ENCODE data around the gene FAM222A. TPM values are rescaled to one million over a fixed set of nuclear protein-coding genes. Genes with fewer than 3 reads are reported as not detected.

FAM222A gene
- polyA plus RNA-seq, 5 donors: 1.6 to 2.8 (median 1.8) TPM

DNA sequence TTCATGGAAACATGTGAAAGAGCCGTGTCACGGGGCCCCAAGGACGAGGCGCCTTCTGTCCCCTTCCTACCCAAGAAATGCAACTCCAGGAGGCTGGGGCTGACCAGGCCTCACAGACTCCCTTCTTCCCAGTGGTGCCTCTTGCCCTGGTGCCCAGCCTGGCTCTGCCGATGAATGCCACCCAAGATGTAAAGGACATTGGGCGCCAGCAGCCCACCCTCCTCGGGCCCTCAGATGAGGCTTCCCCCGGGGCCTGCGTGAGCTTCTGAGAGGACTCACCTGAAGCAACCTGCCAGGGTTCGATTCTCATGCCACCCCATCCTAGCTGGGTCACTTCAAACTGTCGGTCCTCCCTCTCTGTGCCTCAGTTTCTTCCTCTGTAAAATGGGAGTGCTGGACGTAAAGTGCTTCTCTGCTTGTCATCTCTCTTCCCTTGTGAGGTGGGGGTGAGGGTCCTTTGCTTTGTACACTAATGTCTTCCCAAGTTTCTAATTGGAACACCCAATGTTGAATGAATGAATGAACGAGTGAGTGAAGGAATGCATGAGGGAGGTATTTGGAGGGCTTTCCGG lies 10.8 kb downstream of the FAM222A start:
- DNase-seq: no peak

DNA sequence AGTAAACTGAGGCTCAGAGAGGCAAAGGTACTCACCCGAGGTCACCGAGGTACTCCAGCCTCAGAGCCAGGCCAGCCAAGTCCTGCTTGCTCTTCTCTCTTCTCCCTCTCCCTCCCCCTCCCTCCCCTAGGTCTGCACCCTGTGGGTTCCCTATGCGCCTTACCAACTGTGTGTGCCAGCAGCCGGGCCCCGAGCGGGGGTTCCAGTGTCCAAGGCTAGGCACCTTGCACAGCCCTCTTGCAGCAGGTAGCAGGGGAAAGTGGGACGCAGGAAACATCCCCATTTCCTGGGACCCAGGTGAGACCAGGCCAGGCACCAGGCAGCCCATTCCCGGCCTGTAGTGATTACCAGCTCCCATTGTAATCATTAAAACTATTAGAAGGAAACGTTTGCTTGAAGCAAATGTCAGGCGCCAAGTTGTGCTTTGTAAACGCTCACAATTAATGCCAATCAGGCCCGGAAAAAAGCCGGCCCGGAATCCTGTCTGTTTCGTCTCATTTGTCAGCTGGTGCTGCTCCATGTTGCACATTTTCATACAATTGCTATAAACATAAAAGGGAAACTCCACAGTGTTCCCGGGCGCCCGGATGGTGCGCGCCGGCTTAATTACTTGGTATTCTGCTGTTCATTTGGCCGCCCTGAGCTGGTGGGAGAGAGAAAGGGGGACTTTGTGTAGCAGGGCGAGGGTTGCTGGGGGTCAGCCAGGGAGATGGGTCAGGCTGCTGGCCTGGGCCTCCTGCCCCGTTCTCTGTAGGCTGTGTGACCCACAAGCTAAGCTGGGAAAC lies 11.9 kb downstream of the FAM222A start:
- DNase-seq: no peak

DNA sequence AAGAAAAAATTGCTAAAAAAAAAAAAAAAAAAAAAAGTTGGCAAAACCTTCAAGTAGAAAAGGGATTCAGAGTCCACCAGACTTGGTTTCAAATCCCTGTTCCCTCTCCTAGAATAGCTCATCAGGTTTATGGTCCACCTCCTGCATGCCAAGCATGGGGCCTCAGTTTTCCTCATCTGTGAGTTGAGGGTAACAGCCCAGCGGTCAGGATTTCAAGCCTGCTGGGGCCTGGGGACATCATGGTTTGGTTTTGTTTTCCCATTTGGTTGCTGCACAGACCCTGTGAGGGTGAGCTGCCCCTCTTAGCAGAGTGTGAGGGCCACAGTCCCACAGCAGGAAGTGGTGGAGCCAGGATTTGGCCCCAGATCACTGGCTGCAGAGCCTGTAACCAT lies 12.5 kb downstream of the FAM222A start:
- no peak for DNase-seq

DNA sequence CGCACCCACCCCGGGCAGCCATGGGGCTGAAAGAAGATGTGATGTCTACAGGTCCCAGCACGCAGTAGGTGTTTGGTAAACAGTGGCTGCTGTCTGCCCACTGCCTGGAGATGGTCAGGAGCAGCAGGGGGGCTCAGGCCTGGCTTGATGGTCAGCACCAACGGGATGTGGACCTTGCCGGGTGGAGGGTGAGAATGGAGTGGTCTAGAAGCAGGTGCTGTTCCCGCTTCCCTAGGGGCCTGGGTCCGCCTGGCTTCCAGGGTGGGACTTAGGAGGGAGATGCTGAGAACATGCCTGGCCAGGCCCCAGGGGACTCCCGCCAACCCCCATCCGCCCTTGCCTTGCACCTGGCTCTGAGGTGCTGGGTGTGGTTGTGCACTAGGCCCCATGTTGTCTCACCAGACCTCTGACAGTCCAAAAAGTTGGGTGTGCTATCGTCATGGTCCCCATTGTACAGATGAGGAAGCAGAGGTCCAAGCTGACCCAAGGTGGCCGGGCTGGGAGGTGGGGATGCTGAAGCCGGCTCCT lies 12.9 kb downstream of the FAM222A start:
- DNase-seq: no peak

GRCh38 chr12:109727039-109727723 lies 13.6 kb downstream of the FAM222A start:
- DNase-seq: no peak

- no peak for DNase-seq
These were observed 14.4 kb downstream of the FAM222A start for GRCh38 chr12:109727746-109728726.

DNA sequence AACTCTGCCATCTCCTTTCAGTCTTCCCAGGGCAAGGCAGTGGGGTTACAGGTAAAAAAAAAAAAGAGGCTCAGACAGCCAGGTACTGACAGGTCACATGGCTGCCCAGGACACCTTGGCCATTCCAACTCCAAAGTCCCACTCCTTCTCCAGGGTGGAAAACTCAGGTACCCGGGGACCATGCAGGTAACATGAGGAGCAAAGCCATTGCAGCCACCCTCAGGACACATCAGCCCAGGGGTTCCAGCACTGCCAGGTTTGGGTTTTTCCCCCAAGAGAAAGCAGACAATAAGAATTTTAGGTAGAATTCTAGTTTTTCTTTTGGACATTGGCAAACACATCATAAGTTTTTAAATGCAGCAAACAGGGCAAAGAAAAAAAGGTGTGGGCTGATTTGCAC lies 15.3 kb downstream of the FAM222A start:
- DNase-seq: no peak

DNA sequence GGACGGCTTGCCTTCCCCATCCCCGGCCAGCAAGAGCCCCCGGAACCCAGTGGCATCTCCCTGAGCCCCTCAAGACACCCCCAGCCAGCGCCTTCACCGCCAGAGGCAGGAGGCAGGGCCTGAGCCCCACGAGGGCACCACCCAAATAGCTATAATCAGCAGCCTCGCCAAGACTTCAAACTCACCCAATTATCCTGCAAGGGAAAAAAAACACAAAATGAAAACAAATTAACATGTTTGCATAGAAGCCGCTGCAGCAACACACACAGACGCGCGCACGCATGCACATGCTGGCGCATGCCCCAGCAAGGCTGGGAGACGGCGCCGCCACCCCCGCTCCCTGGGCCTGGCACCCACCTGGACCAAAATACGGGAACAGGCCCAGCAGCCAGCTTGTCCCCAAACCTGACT lies 15.8 kb downstream of the FAM222A start:
- DNase-seq: no peak

- no peak for DNase-seq
These were observed 16.2 kb downstream of the FAM222A start for GRCh38 chr12:109729801-109730200.

- no peak for DNase-seq
These were observed 16.9 kb downstream of the FAM222A start for GRCh38 chr12:109730306-109731145.

DNA sequence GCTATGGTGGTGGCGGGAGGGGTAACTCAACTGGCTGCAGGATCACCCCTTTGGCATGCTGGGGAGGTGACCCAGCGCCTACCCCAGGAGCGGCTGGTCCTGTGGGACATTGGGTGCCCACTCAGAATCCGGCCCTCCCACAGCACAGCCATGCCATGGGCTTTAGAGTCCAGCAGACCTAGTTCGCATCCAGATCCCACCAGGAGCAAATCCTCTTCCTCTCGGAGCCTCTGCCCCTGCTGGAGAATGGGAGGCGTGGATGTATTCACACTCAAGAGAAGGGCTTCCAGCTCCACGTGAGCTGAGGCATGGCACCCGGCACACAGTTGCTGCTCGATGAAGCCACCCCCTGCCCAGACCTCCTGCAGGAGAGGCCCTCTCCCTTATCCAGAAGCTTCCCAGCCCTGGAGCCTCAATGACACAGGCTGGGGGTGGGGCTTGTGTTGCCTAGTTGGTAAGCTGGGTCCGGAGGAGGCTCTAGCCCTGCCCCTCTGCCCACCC lies 17.7 kb downstream of the FAM222A start:
- no peak for DNase-seq

GRCh38 chr12:109731806-109732205 lies 18.2 kb downstream of the FAM222A start:
- DNase-seq: no peak

- DNase-seq: no peak
These were observed 19.0 kb downstream of the FAM222A start for GRCh38 chr12:109732321-109733305.

DNA sequence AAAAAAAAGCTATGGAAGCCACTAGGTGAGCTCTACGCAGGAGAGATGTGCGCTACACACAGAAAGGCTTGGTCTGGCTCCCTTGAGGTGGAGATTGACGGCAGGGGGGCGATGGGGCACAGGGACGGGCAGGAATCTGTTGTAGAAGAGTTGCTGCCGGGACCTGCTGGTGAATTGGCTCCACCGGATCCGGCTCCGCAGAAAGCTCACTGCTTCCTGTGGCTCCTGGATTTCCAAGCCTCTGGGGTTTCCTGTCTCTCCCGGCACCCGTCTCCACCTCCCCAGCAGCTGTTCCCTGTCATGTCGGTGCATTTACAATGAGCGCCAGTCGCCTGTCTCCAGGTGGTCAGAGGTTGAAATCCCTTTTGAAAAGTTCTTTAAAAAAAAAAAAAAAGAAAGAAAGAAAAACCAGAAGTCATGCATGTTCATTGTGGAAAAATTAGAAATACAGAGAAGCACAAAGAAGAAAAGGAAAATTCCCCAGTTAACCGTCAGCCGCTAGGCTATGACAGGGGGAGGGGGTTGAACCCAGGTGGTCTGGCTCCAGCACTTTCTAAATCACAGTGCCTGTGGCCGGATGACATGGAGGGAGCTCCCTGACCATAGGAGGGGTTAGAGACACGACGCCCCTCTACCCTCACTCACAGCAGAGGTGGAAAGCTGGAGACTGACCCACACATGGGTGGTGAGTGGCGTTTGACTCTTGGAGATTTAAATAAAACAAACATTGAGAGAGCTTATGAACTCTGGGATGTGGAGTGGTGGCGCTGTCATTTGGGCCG lies 20.8 kb downstream of the FAM222A start:
- DNase-seq: no peak

DNA sequence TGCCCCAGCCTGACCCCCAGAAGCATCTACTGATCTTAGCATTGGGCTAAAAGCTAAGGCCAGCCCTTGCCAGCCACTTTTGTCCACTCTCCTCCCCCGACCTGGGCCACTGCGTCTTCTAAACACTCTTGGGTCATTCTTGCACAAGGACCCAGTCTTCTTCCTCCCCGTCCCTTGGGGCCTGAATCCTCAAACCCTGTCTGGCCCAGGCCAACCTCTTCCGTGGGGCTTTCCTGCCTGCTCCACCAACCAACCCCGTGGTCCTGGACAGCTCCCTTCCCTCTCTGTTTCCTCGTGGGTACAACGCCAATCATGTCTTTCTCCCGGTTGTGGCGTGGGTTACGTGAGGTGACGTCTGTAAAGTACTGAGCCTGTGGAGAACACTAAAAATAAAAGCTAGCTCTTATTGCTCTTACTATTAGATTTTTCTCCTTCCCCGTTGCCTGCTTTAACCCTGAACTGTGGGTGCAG lies 21.5 kb downstream of the FAM222A start:
- no peak for DNase-seq

GRCh38 chr12:109735825-109736551 lies 22.4 kb downstream of the FAM222A start:
- no peak for DNase-seq

- DNase-seq: peak; percentile 68 to 75
These were observed 23.0 kb downstream of the FAM222A start for GRCh38 chr12:109736552-109737108.
